ENCODE results near the gene POU2F2. TPM values are rescaled to one million over a fixed set of nuclear protein-coding genes. Genes with fewer than 3 reads are reported as not detected.

The POU2F2 gene
- total and polyA plus RNA-seq, 10 of the 15 experiments (the other 5 are each of a cell fraction or from before 2014, with no cell fraction given), result 4.4 to 62.4 (median 37.9) TPM

DNA sequence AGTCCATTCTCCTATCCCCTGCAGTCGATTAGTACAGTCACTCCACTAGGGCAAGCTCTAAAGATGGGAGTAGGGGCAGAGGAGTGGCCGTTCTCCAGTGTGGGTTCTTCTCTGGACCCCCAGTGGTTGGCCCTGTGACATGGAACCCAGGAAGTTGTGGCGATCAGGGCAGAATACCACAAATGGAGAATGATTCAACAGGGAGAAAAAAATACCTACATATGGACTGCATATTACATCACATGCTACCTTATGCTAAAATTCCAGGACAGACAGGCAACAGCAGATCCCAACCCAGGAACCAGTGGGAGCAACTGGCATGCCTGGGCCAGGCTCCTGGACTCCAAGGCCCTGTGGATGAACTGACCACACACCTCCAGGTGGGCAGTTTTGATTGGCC lies 20.4 kb downstream of the POU2F2 start:
- ChIA-PET SMC1A (ENCODE audit: uncharacterized antibody, unreplicated experiment) (interaction anchor here (3.4 to 10.2 kb wide), 4 partner anchors 10 to 71 kb away, joined by 14 to 223 read pairs (median 56); partner anchors contain the start of gene POU2F2), RAD21 (ENCODE audit: unreplicated experiment) (interaction anchor here (5.2 to 6.5 kb wide), 2 partner anchors 16 to 20 kb away, joined by 57 to 92 read pairs; partner anchors contain the start of gene POU2F2), CTCF (interaction anchor here (0.8 to 10.9 kb wide), 7 partner anchors 11 to 167 kb away, joined by 3 to 197 read pairs (median 71); partner anchors contain the start of gene POU2F2), POLR2A (interaction anchor here (1.5 to 4.0 kb wide), 2 partner anchors 12 to 18 kb away, joined by 9 to 18 read pairs; no protein-coding TSS in a partner anchor)
- FAIRE-seq (no peak), DNase-seq (ENCODE audit: low read depth, low spot score) (no peak), ATAC-seq (no peak)
- Histone ChIP-seq H3K27me3 (replicated peaks in 1 of 2; ENCODE audit: control insufficient read depth in 2 of 2, insufficient read depth in 2 of 2, low read length in 1 of 2) (no peaks in the 10 kb centered on the region), H3K79me2 (ENCODE audit: control insufficient read depth, insufficient read depth, low read length) (no peaks in the 10 kb centered on the region; the same call in 1 of the 2 replicates), H2AFZ (ENCODE audit: control insufficient read depth, low read depth, low read length) (no peak overlapping the region), H3K36me3 (ENCODE audit: control insufficient read depth in 2 of 2, insufficient read depth in 2 of 2, low read length in 1 of 2) (peaks cover 11 to 30% of the 10 kb centered on the region in 2 experiments), H3K4me2 (ENCODE audit: control insufficient read depth, insufficient read depth) (no peak overlapping the region), H4K20me1 (ENCODE audit: control insufficient read depth, insufficient read depth) (no peaks in the 10 kb centered on the region), H3K9me3 (replicated peaks; ENCODE audit: control insufficient read depth, insufficient read depth, low read length) (no peaks in the 10 kb centered on the region), H3K27ac (ENCODE audit: control insufficient read depth, insufficient read depth) (no peak overlapping the region), H3K4me1 (ENCODE audit: control insufficient read depth, insufficient read depth, low read length) (peaks cover 55% of the 10 kb centered on the region), H3K9ac (ENCODE audit: control insufficient read depth, insufficient read depth, low read length) (no peak overlapping the region), H3K4me3 (no peak overlapping the region)
- BruUV-seq (replicated peaks), result no TSS peak
- intact Hi-C loops (cut with micrococcal nuclease; ENCODE audit: unreplicated experiment), result no loop called here
- in situ Hi-C loops (cut with MboI), result no loop called here
- 77% methylated on average over 3 of the region's 3 CpGs for WGBS (ENCODE audit: insufficient coverage, insufficient replicate concordance, low lambda C conversion rate, missing lambda C conversion rate)
- no peak for TF ChIP-seq RB1 (IDR thresholded peaks at IDR 0.05; ENCODE audit: borderline replicate concordance)
- TF ChIP-seq NKRF (conservative IDR thresholded peaks at IDR 0.05), result no peak
- TF ChIP-seq, protein P1, sequence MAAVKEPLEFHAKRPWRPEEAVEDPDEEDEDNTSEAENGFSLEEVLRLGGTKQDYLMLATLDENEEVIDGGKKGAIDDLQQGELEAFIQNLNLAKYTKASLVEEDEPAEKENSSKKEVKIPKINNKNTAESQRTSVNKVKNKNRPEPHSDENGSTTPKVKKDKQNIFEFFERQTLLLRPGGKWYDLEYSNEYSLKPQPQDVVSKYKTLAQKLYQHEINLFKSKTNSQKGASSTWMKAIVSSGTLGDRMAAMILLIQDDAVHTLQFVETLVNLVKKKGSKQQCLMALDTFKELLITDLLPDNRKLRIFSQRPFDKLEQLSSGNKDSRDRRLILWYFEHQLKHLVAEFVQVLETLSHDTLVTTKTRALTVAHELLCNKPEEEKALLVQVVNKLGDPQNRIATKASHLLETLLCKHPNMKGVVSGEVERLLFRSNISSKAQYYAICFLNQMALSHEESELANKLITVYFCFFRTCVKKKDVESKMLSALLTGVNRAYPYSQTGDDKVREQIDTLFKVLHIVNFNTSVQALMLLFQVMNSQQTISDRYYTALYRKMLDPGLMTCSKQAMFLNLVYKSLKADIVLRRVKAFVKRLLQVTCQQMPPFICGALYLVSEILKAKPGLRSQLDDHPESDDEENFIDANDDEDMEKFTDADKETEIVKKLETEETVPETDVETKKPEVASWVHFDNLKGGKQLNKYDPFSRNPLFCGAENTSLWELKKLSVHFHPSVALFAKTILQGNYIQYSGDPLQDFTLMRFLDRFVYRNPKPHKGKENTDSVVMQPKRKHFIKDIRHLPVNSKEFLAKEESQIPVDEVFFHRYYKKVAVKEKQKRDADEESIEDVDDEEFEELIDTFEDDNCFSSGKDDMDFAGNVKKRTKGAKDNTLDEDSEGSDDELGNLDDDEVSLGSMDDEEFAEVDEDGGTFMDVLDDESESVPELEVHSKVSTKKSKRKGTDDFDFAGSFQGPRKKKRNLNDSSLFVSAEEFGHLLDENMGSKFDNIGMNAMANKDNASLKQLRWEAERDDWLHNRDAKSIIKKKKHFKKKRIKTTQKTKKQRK (IDR thresholded peaks at IDR 0.05; ENCODE audit: low read depth, low read length), result no peak
- TF ChIP-seq BCLAF1 (IDR thresholded peaks at IDR 0.05), result no peak
- no peak for TF ChIP-seq ZBTB33 (IDR thresholded peaks at IDR 0.05)
- TF ChIP-seq ZNF217 (IDR thresholded peaks at IDR 0.05), result no peak
- TF ChIP-seq MTA2 (IDR thresholded peaks at IDR 0.05; ENCODE audit: low read depth), result no peak
- TF ChIP-seq TCF3 (IDR thresholded peaks at IDR 0.05; ENCODE audit: borderline replicate concordance, insufficient read depth, low read depth, low read length), result no peak
- TF ChIP-seq USF2 (IDR thresholded peaks at IDR 0.05; ENCODE audit: borderline replicate concordance, low read depth, low read length), result no peak
- no peak for TF ChIP-seq MAX (IDR thresholded peaks at IDR 0.05; ENCODE audit: low read depth, low read length)
- TF ChIP-seq SP1 (IDR thresholded peaks at IDR 0.05; ENCODE audit: low read depth, low read length), result no peak
- TF ChIP-seq NFYA (IDR thresholded peaks at IDR 0.05; ENCODE audit: borderline replicate concordance, low read depth, low read length), result no peak

All from GM12878 (cell line).